ENCODE data around the gene SPTSSB.

Gene SPTSSB

GRCh38 chr3:161351330-161351729 lies 20.0 kb downstream of the SPTSSB start:
- Histone ChIP-seq H3K27me3 (replicated peaks; ENCODE audit: control insufficient read depth, insufficient read depth, low read length) (no peaks in the 10 kb centered on the region), H3K4me3 (replicated peaks; ENCODE audit: low read depth, low read length) (no peak overlapping the region), H3K36me3 (ENCODE audit: control insufficient read depth, insufficient read depth, low read length) (no peaks in the 10 kb centered on the region)
- DNase-seq (ENCODE audit: extremely low read depth, insufficient read length), result no peak
- TF ChIP-seq CTCF (IDR thresholded peaks at IDR 0.05; ENCODE audit: insufficient read depth, low read length, poor library complexity, severe bottlenecking), result no peak

DNA sequence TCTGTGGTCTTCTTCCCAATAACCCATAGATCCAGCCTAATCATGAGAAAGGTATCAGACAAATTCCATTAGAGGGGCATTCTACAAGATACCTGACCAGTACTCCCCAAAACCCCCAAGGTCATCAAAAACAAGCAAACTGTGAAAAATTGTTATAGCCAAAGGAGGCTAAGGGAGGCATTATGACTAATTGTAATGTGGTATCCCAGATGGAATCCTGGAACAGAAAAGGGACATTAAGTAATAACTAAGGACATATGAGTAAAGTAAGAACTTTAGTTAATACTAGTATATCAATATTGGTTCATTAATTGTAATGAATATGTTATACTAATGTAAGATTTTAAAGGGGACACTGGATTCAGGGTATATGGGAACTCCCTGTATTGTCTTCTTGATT lies 20.4 kb downstream of the SPTSSB start:
- no peaks in the 10 kb centered on the region for H3K36me3 ChIP-seq (ENCODE audit: control insufficient read depth, insufficient read depth, low read length)
- DNase-seq (ENCODE audit: extremely low read depth, insufficient read length), result no peak
- no peak overlapping the region for H3K4me3 ChIP-seq (replicated peaks; ENCODE audit: low read depth, low read length)
- no peak for TF ChIP-seq CTCF (IDR thresholded peaks at IDR 0.05; ENCODE audit: insufficient read depth, low read length, poor library complexity, severe bottlenecking)
- no peaks in the 10 kb centered on the region for H3K27me3 ChIP-seq (replicated peaks; ENCODE audit: control insufficient read depth, insufficient read depth, low read length)

GRCh38 chr3:161349529-161350312 lies 21.6 kb downstream of the SPTSSB start:
- Histone ChIP-seq H3K36me3 (ENCODE audit: control insufficient read depth, insufficient read depth, low read length) (no peaks in the 10 kb centered on the region), H3K27me3 (replicated peaks; ENCODE audit: control insufficient read depth, insufficient read depth, low read length) (no peaks in the 10 kb centered on the region), H3K4me3 (replicated peaks; ENCODE audit: low read depth, low read length) (no peak overlapping the region)
- DNase-seq (ENCODE audit: extremely low read depth, insufficient read length), result no peak
- no peak for TF ChIP-seq CTCF (IDR thresholded peaks at IDR 0.05; ENCODE audit: insufficient read depth, low read length, poor library complexity, severe bottlenecking)

DNA sequence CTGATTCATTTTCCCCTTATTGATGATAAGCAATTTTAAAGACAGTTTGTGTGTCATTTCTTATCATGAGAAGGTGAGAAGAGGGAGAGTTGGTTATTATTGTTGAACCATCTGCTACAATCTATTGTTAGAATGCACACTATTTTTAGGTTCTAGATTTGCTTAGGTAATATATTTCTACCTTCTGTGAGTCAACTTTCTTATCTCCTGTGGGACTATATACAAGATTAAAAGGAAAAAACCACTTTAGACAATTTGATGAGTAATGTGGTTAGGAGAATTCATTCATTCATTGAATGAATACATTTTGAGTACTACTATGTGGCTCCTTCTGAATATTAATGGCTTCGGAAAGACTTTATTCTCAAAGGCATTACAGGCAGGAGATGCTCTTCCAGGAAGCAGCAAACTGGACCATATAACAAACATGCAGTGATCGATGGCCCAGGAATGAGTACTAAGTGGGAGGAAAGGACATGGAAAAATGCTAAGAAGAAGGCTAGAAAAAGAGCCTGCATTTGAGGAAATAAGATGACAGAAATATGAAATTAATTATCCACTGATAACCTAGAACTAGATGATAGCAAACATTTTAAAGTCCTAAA lies 22.4 kb downstream of the SPTSSB start:
- no peak overlapping the region for H3K4me3 ChIP-seq (replicated peaks; ENCODE audit: low read depth, low read length)
- no peak for DNase-seq (ENCODE audit: extremely low read depth, insufficient read length)
- no peaks in the 10 kb centered on the region for H3K27me3 ChIP-seq (replicated peaks; ENCODE audit: control insufficient read depth, insufficient read depth, low read length)
- H3K36me3 ChIP-seq (ENCODE audit: control insufficient read depth, insufficient read depth, low read length), result no peaks in the 10 kb centered on the region
- no peak for TF ChIP-seq CTCF (IDR thresholded peaks at IDR 0.05; ENCODE audit: insufficient read depth, low read length, poor library complexity, severe bottlenecking)

GRCh38 chr3:161347726-161348125 lies 23.6 kb downstream of the SPTSSB start:
- no peak for TF ChIP-seq CTCF (IDR thresholded peaks at IDR 0.05; ENCODE audit: insufficient read depth, low read length, poor library complexity, severe bottlenecking)
- Histone ChIP-seq H3K4me3 (replicated peaks; ENCODE audit: low read depth, low read length) (no peak overlapping the region), H3K36me3 (ENCODE audit: control insufficient read depth, insufficient read depth, low read length) (no peaks in the 10 kb centered on the region), H3K27me3 (replicated peaks; ENCODE audit: control insufficient read depth, insufficient read depth, low read length) (no peaks in the 10 kb centered on the region)
- no peak for DNase-seq (ENCODE audit: extremely low read depth, insufficient read length)
